CD14-positive monocyte (primary cell): Measurements from ENCODE around the gene GBX2. TPM values are rescaled to one million over a fixed set of nuclear protein-coding genes. Genes with fewer than 3 reads are reported as not detected.
A peak's percentile ranks its signal among the peaks of the same experiment; 100 is the strongest.

Experiments used
- DNase-seq, 3 donors: peaks; one replicate each; pipeline ENCODE4 v3.0.0-alpha.2; 2011 to 2022
- H2AFZ ChIP-seq: 2 replicates; pipeline ENCODE4 v1.6.0; 2012; ENCODE audit warnings: mild to moderate bottlenecking, low read depth, low read length, inconsistent platforms; ENCODE audit not compliant: insufficient read depth, poor library complexity, severe bottlenecking
- H3K27ac ChIP-seq, 2 donors: 1 replicate in 1 of 2; 2 replicates in 1 of 2; pipeline ENCODE4 v1.5.1; 2012 to 2013; ENCODE audit warnings: low read length in 2 of 2, control low read depth in 1 of 2, inconsistent platforms in 1 of 2, low read depth in 1 of 2, mild to moderate bottlenecking in 1 of 2
- H3K27me3 ChIP-seq, 2 donors: one replicate each; pipeline versions ENCODE4 v1.6.0 to v1.6.1; 2011 to 2013; ENCODE audit warnings: low read length in 2 of 2; ENCODE audit not compliant: control insufficient read depth in 2 of 2, insufficient read depth in 2 of 2
- H3K36me3 ChIP-seq, 2 donors: replicated peaks in 1 of 2; 1 replicate in 1 of 2; 2 replicates in 1 of 2; pipeline versions ENCODE4 v1.5.1 to v1.6.1; 2012 to 2013; ENCODE audit warnings: low read length in 2 of 2, control low read depth in 1 of 2, inconsistent platforms in 1 of 2, mild to moderate bottlenecking in 1 of 2; ENCODE audit not compliant: insufficient read depth in 2 of 2, control insufficient read depth in 1 of 2
- H3K4me1 ChIP-seq, 2 donors: 1 replicate in 1 of 2; 2 replicates in 1 of 2; pipeline versions ENCODE4 v1.5.1 to v1.6.1; 2012 to 2013; ENCODE audit warnings: low read length in 2 of 2, control low read depth in 1 of 2, inconsistent platforms in 1 of 2, mild to moderate bottlenecking in 1 of 2, moderate library complexity in 1 of 2; ENCODE audit not compliant: insufficient read depth in 2 of 2, control insufficient read depth in 1 of 2
- H3K4me2 ChIP-seq: replicated peaks from 2 replicates; pipeline ENCODE3; 2012; ENCODE audit warnings: low read length, moderate library complexity, mild to moderate bottlenecking; ENCODE audit not compliant: poor library complexity, severe bottlenecking; ENCODE audit errors: extremely low read depth
- H3K4me3 ChIP-seq, 3 experiments: fragments of 200-600 bp in 1 of 3; sonication (generic) in 1 of 3; replicated peaks in 1 of 3; 1 replicate in 2 of 3; 2 replicates in 1 of 3; pipeline ENCODE4 v1.5.1; 2011 to 2013; ENCODE audit warnings: low read length in 3 of 3, mild to moderate bottlenecking in 3 of 3, control low read depth in 2 of 3, low read depth in 2 of 3, inconsistent platforms in 1 of 3, moderate library complexity in 1 of 3
- H3K79me2 ChIP-seq: 2 replicates; pipeline ENCODE4 v1.6.0; 2012; ENCODE audit warnings: mild to moderate bottlenecking, control low read depth, inconsistent platforms, low read length, moderate library complexity; ENCODE audit not compliant: insufficient read depth
- H3K9ac ChIP-seq: 2 replicates; pipeline ENCODE4 v1.6.0; 2017; ENCODE audit warnings: low read length, mild to moderate bottlenecking; ENCODE audit not compliant: insufficient read depth, poor library complexity, severe bottlenecking
- H3K9me3 ChIP-seq, 2 donors: replicated peaks in 1 of 2; 1 replicate in 1 of 2; 2 replicates in 1 of 2; pipeline versions ENCODE4 v1.5.1 to v1.6.1; 2012 to 2013; ENCODE audit warnings: low read length in 2 of 2, control low read depth in 1 of 2; ENCODE audit not compliant: control insufficient read depth in 1 of 2, insufficient read depth in 1 of 2
- H4K20me1 ChIP-seq: 2 replicates; pipeline ENCODE4 v1.6.0; 2012; ENCODE audit warnings: mild to moderate bottlenecking, low read length, control low read depth, moderate library complexity; ENCODE audit not compliant: insufficient read depth
- H3K27ac Mint-ChIP-seq, 7 donors: one replicate each; pipeline ENCODE4 v1.8.0; 2020; ENCODE audit warnings: mild to moderate bottlenecking in 7 of 7, mixed read lengths in 7 of 7, moderate library complexity in 6 of 7, inconsistent platforms in 2 of 7
- H3K27me3 Mint-ChIP-seq, 3 donors: one replicate each; pipeline ENCODE4 v1.8.0; 2021 to 2022; ENCODE audit warnings: low read depth in 3 of 3, mild to moderate bottlenecking in 3 of 3, mixed read lengths in 3 of 3, moderate library complexity in 3 of 3, inconsistent platforms in 1 of 3
- H3K36me3 Mint-ChIP-seq, 2 donors: one replicate each; pipeline ENCODE4 v1.8.0; 2020; ENCODE audit warnings: mixed read lengths in 2 of 2, inconsistent platforms in 1 of 2, mild to moderate bottlenecking in 1 of 2
- H3K4me1 Mint-ChIP-seq: one replicate; pipeline ENCODE4 v1.8.0; 2020; ENCODE audit warnings: mild to moderate bottlenecking, mixed read lengths
- H3K4me3 Mint-ChIP-seq, 2 donors: one replicate each; pipeline ENCODE4 v1.8.0; 2020; ENCODE audit warnings: mild to moderate bottlenecking in 2 of 2, mixed read lengths in 2 of 2, moderate library complexity in 1 of 2
- H3K9me3 Mint-ChIP-seq, 7 donors: one replicate each; pipeline ENCODE4 v1.8.0; 2020 to 2022; ENCODE audit warnings: mixed read lengths in 7 of 7, mild to moderate bottlenecking in 6 of 7, moderate library complexity in 6 of 7, inconsistent platforms in 2 of 7
- WGBS: methylation state at CpG from one replicate; pipeline ENCODE4 v1.1.5; 2013; ENCODE audit warnings: missing lambda C conversion rate; ENCODE audit not compliant: insufficient coverage; 5-methylcytosine and 5-hydroxymethylcytosine counted together
- intact Hi-C, 2 donors: fragments of 100-400 bp; cut with micrococcal nuclease; formaldehyde crosslinking; loops; one replicate each; pipeline versions ENCODE4 v1.15.0 to v1.15.1; 2023
- polyA plus RNA-seq, 3 donors: library from polyadenylated mRNA; depleted of rRNA in 1 of 3; unstranded in 2 of 3; stranded (reverse) in 1 of 3; fragments of 300-500 nt in 2 of 3; fragments of >200 nt in 1 of 3; fragmentation: Illumina TruSeq in 2 of 3; gene quantifications; 1 replicate in 2 of 3; 2 replicates in 1 of 3; pipeline ENCODE4 v1.2.3, GENCODE V29; 2012 to 2021
- TF ChIP-seq, protein P1 (sequence below): fragments of 200-600 bp; IDR thresholded peaks from one replicate; pipeline ENCODE4 v1.8.0; 2022; ENCODE audit warnings: antibody characterized with exemption, mild to moderate bottlenecking

The GBX2 gene
- polyA plus RNA-seq, 3 donors = not detected

DNA sequence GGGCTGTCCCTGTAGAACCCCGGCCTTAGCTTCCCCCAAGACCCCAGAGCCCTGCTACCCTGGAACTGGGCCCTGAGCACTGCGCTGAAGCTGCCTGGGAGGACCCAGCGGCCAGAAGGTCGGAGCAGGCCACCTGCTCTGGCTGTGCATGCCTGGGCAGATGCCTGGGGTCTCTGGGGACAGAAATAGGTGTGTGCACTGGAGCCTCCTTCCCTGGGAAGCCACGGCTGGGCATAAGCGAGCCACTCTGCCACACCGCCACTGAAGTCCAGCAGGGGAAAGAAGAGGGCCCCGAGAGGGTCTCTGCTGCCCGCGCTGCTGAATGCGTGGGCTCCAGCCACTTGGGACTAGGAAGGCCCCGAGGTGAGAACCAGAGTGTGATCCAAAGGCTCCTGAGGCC is 6.7 kb downstream of the GBX2 start:
- Histone ChIP-seq H3K4me1 (no peaks in the 10 kb centered on the region), H3K27ac (no peak overlapping the region), H3K9me3 (peaks cover 4 to 20% of the 10 kb centered on the region in 2 donors), H4K20me1 (no peaks in the 10 kb centered on the region), H3K79me2 (no peaks in the 10 kb centered on the region), H3K4me3 (no peak overlapping the region), H3K36me3 (no peaks in the 10 kb centered on the region), H3K9ac (no peak overlapping the region), H3K27me3 (peaks cover 34 to 90% of the 10 kb centered on the region in 2 donors), H3K4me2 (no peak overlapping the region), H2AFZ (no peak overlapping the region)
- H3K4me3 Mint-ChIP-seq = peak overlapping the region in 1 of 2 donors; percentile 65
- TF ChIP-seq, protein P1, sequence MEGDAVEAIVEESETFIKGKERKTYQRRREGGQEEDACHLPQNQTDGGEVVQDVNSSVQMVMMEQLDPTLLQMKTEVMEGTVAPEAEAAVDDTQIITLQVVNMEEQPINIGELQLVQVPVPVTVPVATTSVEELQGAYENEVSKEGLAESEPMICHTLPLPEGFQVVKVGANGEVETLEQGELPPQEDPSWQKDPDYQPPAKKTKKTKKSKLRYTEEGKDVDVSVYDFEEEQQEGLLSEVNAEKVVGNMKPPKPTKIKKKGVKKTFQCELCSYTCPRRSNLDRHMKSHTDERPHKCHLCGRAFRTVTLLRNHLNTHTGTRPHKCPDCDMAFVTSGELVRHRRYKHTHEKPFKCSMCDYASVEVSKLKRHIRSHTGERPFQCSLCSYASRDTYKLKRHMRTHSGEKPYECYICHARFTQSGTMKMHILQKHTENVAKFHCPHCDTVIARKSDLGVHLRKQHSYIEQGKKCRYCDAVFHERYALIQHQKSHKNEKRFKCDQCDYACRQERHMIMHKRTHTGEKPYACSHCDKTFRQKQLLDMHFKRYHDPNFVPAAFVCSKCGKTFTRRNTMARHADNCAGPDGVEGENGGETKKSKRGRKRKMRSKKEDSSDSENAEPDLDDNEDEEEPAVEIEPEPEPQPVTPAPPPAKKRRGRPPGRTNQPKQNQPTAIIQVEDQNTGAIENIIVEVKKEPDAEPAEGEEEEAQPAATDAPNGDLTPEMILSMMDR = no peak
- H3K36me3 Mint-ChIP-seq = no peaks in the 10 kb centered on the region
- no peak overlapping the region for H3K27ac Mint-ChIP-seq
- peaks cover 81 to 94% (median 82%) of the 10 kb centered on the region in 3 donors for H3K27me3 Mint-ChIP-seq
- DNase-seq = no peak
- intact Hi-C loops = no loop called here
- peaks cover 0 to 18% (median 4%) of the 10 kb centered on the region in 7 donors for H3K9me3 Mint-ChIP-seq
- WGBS = 65% methylated on average over 11 of the region's 12 CpGs
- peaks cover 5% of the 10 kb centered on the region for H3K4me1 Mint-ChIP-seq

DNA sequence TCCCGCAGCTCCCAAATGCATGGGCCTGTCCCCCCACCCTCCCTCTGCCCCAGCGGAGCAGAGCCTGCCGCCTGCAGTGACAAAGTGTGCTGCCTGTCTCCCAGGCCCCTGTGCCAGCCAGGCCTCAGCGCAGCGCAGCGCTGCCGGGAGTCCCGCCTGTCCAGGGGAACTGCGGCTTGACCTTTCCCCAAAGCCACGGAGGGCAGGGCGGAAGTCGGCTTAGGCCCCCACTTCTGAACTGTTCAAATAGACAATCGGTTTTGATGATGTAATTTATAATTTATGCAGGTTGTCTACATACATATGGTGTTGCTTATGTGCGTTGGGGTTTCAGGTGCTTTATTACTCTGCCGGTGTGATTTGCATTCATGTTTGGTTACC is 7.1 kb downstream of the GBX2 start:
- 27% methylated on average over 13 of the region's 15 CpGs for WGBS
- H3K4me3 ChIP-seq = no peak overlapping the region
- peaks cover 34 to 86% of the 10 kb centered on the region in 2 donors for H3K27me3 ChIP-seq
- H3K27ac ChIP-seq = no peak overlapping the region
- no peaks in the 10 kb centered on the region for H4K20me1 ChIP-seq
- Mint-ChIP-seq H3K27me3 (peaks cover 76 to 91% (median 77%) of the 10 kb centered on the region in 3 donors), H3K36me3 (no peaks in the 10 kb centered on the region), H3K9me3 (peaks cover 0 to 20% (median 4%) of the 10 kb centered on the region in 7 donors), H3K27ac (no peak overlapping the region), H3K4me1 (peaks cover under 1% of the 10 kb centered on the region), H3K4me3 (peak overlapping the region in 1 of 2 donors; percentile 65)
- H3K79me2 ChIP-seq = no peaks in the 10 kb centered on the region
- no peak overlapping the region for H2AFZ ChIP-seq
- intact Hi-C loops = no loop called here
- H3K4me1 ChIP-seq = no peaks in the 10 kb centered on the region
- no peak overlapping the region for H3K9ac ChIP-seq
- TF ChIP-seq, protein P1 = no peak
- no peak for DNase-seq
- no peaks in the 10 kb centered on the region for H3K36me3 ChIP-seq
- peaks cover 4 to 19% of the 10 kb centered on the region in 2 donors for H3K9me3 ChIP-seq
- H3K4me2 ChIP-seq = no peak overlapping the region
